ENCODE measurements around the gene ENPP6.

ENPP6 gene

DNA sequence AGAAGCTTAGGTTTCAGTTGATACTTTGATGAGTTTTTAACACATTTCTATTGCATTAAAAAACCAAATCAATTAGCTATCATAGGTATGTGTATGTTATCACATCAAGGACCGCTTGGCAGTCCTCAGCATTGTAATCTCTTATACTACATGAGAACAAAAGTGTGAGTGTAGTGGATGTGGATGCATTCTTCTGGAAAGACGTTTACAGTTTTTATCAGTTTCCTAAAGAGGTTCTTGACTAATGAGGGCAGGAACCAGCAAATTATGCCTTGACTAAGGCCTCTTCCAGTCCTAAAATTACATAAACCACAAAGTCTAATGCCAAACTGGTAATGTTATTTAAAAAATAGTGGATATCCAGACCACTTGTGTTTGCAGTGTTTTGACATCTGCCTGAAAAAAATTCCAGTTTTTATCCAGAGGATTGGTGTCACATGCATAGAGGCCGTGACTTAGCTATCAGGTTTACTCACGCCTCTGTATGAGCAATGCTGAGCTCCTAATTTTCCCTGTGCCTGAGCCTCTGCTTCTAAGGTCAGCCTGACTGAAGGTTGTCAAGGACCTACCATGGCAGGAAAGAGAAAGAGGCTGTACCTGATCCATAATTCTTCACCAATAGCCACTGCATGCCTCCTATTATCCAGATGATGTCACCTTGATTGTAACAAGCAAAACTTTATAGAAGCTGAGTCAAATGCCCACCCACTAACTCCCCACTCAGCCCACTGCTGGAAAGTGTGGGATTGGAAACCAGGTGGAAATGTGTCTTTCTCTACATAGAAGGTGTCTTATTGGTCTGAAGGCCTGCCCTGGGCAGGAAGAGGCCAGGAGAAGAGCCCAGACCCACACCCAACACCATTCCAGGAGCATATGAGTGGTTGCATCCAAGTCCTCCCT is 68.7 kb downstream of the ENPP6 start (continued):
- TF ChIP-seq CREB5 (CRISPR knock-in tag; IDR thresholded peaks at IDR 0.05; ENCODE audit: low read depth) (no peak), TOX (CRISPR knock-in tag; IDR thresholded peaks at IDR 0.05; ENCODE audit: borderline replicate concordance) (no peak), ZFP3 (CRISPR knock-in tag; IDR thresholded peaks at IDR 0.05) (no peak)

- ATAC-seq: no peak
- no peak for TF ChIP-seq POU6F1 (CRISPR knock-in tag; IDR thresholded peaks at IDR 0.05; ENCODE audit: borderline replicate concordance, low read depth)
These were observed 69.6 kb downstream of the ENPP6 start for GRCh38 chr4:184147858-184148737.

- no peak for ATAC-seq
- TF ChIP-seq ZNF8 (CRISPR knock-in tag; IDR thresholded peaks at IDR 0.05): no peak
- no peak for TF ChIP-seq OSR1 (CRISPR knock-in tag; IDR thresholded peaks at IDR 0.05)
- TF ChIP-seq, protein P1, sequence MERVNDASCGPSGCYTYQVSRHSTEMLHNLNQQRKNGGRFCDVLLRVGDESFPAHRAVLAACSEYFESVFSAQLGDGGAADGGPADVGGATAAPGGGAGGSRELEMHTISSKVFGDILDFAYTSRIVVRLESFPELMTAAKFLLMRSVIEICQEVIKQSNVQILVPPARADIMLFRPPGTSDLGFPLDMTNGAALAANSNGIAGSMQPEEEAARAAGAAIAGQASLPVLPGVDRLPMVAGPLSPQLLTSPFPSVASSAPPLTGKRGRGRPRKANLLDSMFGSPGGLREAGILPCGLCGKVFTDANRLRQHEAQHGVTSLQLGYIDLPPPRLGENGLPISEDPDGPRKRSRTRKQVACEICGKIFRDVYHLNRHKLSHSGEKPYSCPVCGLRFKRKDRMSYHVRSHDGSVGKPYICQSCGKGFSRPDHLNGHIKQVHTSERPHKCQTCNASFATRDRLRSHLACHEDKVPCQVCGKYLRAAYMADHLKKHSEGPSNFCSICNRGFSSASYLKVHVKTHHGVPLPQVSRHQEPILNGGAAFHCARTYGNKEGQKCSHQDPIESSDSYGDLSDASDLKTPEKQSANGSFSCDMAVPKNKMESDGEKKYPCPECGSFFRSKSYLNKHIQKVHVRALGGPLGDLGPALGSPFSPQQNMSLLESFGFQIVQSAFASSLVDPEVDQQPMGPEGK (CRISPR knock-in tag; IDR thresholded peaks at IDR 0.05; ENCODE audit: borderline replicate concordance): no peak
- no peak for TF ChIP-seq RARB (CRISPR knock-in tag; IDR thresholded peaks at IDR 0.05)
- no peak for TF ChIP-seq PPARA (CRISPR knock-in tag; IDR thresholded peaks at IDR 0.05; ENCODE audit: borderline replicate concordance)
- no peak for TF ChIP-seq ZFP3 (CRISPR knock-in tag; IDR thresholded peaks at IDR 0.05)
- no peak for TF ChIP-seq TCF4 (CRISPR knock-in tag; IDR thresholded peaks at IDR 0.05; ENCODE audit: borderline replicate concordance)
- TF ChIP-seq TOX (CRISPR knock-in tag; IDR thresholded peaks at IDR 0.05; ENCODE audit: borderline replicate concordance): no peak
- no peak for TF ChIP-seq ESRRG (CRISPR knock-in tag; IDR thresholded peaks at IDR 0.05)
- TF ChIP-seq ISL1 (CRISPR knock-in tag; IDR thresholded peaks at IDR 0.05): no peak
- no peak for TF ChIP-seq ZNF70 (CRISPR knock-in tag; IDR thresholded peaks at IDR 0.05)
- no peak for TF ChIP-seq TSHZ2 (CRISPR knock-in tag; IDR thresholded peaks at IDR 0.05)
- TF ChIP-seq ARNTL (CRISPR knock-in tag; IDR thresholded peaks at IDR 0.05; ENCODE audit: borderline replicate concordance, low read depth): no peak
- TF ChIP-seq, protein P2, sequence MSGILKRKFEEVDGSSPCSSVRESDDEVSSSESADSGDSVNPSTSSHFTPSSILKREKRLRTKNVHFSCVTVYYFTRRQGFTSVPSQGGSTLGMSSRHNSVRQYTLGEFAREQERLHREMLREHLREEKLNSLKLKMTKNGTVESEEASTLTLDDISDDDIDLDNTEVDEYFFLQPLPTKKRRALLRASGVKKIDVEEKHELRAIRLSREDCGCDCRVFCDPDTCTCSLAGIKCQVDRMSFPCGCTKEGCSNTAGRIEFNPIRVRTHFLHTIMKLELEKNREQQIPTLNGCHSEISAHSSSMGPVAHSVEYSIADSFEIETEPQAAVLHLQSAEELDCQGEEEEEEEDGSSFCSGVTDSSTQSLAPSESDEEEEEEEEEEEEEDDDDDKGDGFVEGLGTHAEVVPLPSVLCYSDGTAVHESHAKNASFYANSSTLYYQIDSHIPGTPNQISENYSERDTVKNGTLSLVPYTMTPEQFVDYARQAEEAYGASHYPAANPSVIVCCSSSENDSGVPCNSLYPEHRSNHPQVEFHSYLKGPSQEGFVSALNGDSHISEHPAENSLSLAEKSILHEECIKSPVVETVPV (CRISPR knock-in tag; IDR thresholded peaks at IDR 0.05): no peak
- TF ChIP-seq SNAI2 (CRISPR knock-in tag; IDR thresholded peaks at IDR 0.05): no peak
- TF ChIP-seq CREB5 (CRISPR knock-in tag; IDR thresholded peaks at IDR 0.05; ENCODE audit: low read depth): no peak
- TF ChIP-seq ZC3H10 (CRISPR knock-in tag; IDR thresholded peaks at IDR 0.05): no peak
- TF ChIP-seq ZNF565 (CRISPR knock-in tag; conservative IDR thresholded peaks at IDR 0.05; ENCODE audit: low read depth): no peak
- no peak for TF ChIP-seq BACH2 (CRISPR knock-in tag; IDR thresholded peaks at IDR 0.05; ENCODE audit: borderline replicate concordance)
These were observed 70.7 kb downstream of the ENPP6 start for GRCh38 chr4:184146951-184147350.
